ENCODE data around the gene FAM83F.

The FAM83F gene

GRCh38 chr22:39979048-39979447 is 15.7 kb upstream of the FAM83F start:
- H3K4me3 ChIP-seq (ENCODE audit: low read depth in 1 of 2, low read length in 1 of 2), result no peak overlapping the region
- TF ChIP-seq CTCF (IDR thresholded peaks at IDR 0.05), result no peak
- H3K27ac ChIP-seq, result no peak overlapping the region
- H3K27me3 ChIP-seq, result peaks cover 80% of the 10 kb centered on the region
- H3K9me3 ChIP-seq, result no peaks in the 10 kb centered on the region
- H3K36me3 ChIP-seq, result no peaks in the 10 kb centered on the region
- H3K4me1 ChIP-seq (ENCODE audit: control insufficient read depth in 1 of 2, insufficient read depth in 1 of 2, low read depth in 1 of 2, low read length in 1 of 2), result no peaks in the 10 kb centered on the region

- no peak for TF ChIP-seq CTCF (IDR thresholded peaks at IDR 0.05)
- H3K9me3 ChIP-seq, result no peaks in the 10 kb centered on the region
- H3K4me1 ChIP-seq (ENCODE audit: control insufficient read depth in 1 of 2, insufficient read depth in 1 of 2, low read depth in 1 of 2, low read length in 1 of 2), result no peaks in the 10 kb centered on the region
- H3K27ac ChIP-seq, result no peak overlapping the region
- no peak overlapping the region for H3K4me3 ChIP-seq (ENCODE audit: low read depth in 1 of 2, low read length in 1 of 2)
- no peaks in the 10 kb centered on the region for H3K36me3 ChIP-seq
- peaks cover 80% of the 10 kb centered on the region for H3K27me3 ChIP-seq
Measured at GRCh38 chr22:39979458-39979857, 15.3 kb upstream of the FAM83F start.

- no peak overlapping the region for H3K27ac ChIP-seq
- no peaks in the 10 kb centered on the region for H3K36me3 ChIP-seq
- no peak for TF ChIP-seq CTCF (IDR thresholded peaks at IDR 0.05)
- no peaks in the 10 kb centered on the region for H3K9me3 ChIP-seq
- no peaks in the 10 kb centered on the region for H3K4me1 ChIP-seq (ENCODE audit: control insufficient read depth in 1 of 2, insufficient read depth in 1 of 2, low read depth in 1 of 2, low read length in 1 of 2)
- H3K4me3 ChIP-seq (ENCODE audit: low read depth in 1 of 2, low read length in 1 of 2), result no peak overlapping the region
- H3K27me3 ChIP-seq, result peaks cover 80% of the 10 kb centered on the region
Measured at GRCh38 chr22:39980596-39980995, 14.2 kb upstream of the FAM83F start.

- H3K9me3 ChIP-seq, result no peaks in the 10 kb centered on the region
- H3K36me3 ChIP-seq, result no peaks in the 10 kb centered on the region
- peaks cover 74% of the 10 kb centered on the region for H3K27me3 ChIP-seq
- no peak overlapping the region for H3K27ac ChIP-seq
- no peaks in the 10 kb centered on the region for H3K4me1 ChIP-seq (ENCODE audit: control insufficient read depth in 1 of 2, insufficient read depth in 1 of 2, low read depth in 1 of 2, low read length in 1 of 2)
- TF ChIP-seq CTCF (IDR thresholded peaks at IDR 0.05), result no peak
- no peak overlapping the region for H3K4me3 ChIP-seq (ENCODE audit: low read depth in 1 of 2, low read length in 1 of 2)
Measured at GRCh38 chr22:39983346-39983745, 11.4 kb upstream of the FAM83F start.

- H3K27me3 ChIP-seq, result peaks cover 74% of the 10 kb centered on the region
Measured at GRCh38 chr22:39984006-39984405, 10.7 kb upstream of the FAM83F start.

More at GRCh38 chr22:39984006-39984405, 10.7 kb upstream of the FAM83F start:
- Histone ChIP-seq H3K36me3 (no peaks in the 10 kb centered on the region), H3K27ac (no peak overlapping the region), H3K4me3 (ENCODE audit: low read depth in 1 of 2, low read length in 1 of 2) (no peak overlapping the region), H3K4me1 (ENCODE audit: control insufficient read depth in 1 of 2, insufficient read depth in 1 of 2, low read depth in 1 of 2, low read length in 1 of 2) (no peaks in the 10 kb centered on the region), H3K9me3 (no peaks in the 10 kb centered on the region)
- no peak for TF ChIP-seq CTCF (IDR thresholded peaks at IDR 0.05)
